H9 (cell line): Measurements from ENCODE around the gene B3GNT5. TPM values are rescaled to one million over a fixed set of nuclear protein-coding genes. Genes with fewer than 3 reads are reported as not detected.

ENCODE experiments used
- DNase-seq: peaks from one replicate; pipeline ENCODE4 v3.0.0-alpha.2; 2017
- H2AFZ ChIP-seq: one replicate; pipeline ENCODE4 v1.6.1; 2013; ENCODE audit warnings: mild to moderate bottlenecking, low read length, control low read depth, moderate library complexity
- H2AK5ac ChIP-seq: 2 replicates; pipeline ENCODE4 v1.6.1; 2013; ENCODE audit warnings: low read length, control low read depth, mixed read lengths; ENCODE audit not compliant: insufficient read length
- H2BK120ac ChIP-seq: one replicate; pipeline ENCODE4 v1.6.1; 2013; ENCODE audit warnings: low read depth, mild to moderate bottlenecking, low read length, control low read depth, inconsistent platforms; ENCODE audit not compliant: poor library complexity, severe bottlenecking
- H2BK12ac ChIP-seq: 2 replicates; pipeline ENCODE4 v1.6.1; 2013; ENCODE audit warnings: low read length, control low read depth, mixed read lengths, low read depth; ENCODE audit not compliant: insufficient read length
- H2BK15ac ChIP-seq: 2 replicates; pipeline ENCODE4 v1.6.1; 2013; ENCODE audit warnings: low read depth, low read length, control low read depth
- H2BK20ac ChIP-seq: one replicate; pipeline ENCODE4 v1.6.1; 2013; ENCODE audit warnings: low read depth, mild to moderate bottlenecking, low read length, control low read depth, inconsistent platforms; ENCODE audit not compliant: poor library complexity, severe bottlenecking
- H2BK5ac ChIP-seq: 2 replicates; pipeline ENCODE4 v1.6.1; 2013; ENCODE audit warnings: low read length, control low read depth, mixed read lengths; ENCODE audit not compliant: insufficient read length
- H3K14ac ChIP-seq: 2 replicates; pipeline ENCODE4 v1.6.1; 2013; ENCODE audit warnings: low read length, control low read depth; ENCODE audit not compliant: insufficient read depth
- H3K18ac ChIP-seq: 2 replicates; pipeline ENCODE4 v1.6.1; 2013; ENCODE audit warnings: low read depth, mild to moderate bottlenecking, mixed read lengths, low read length, control low read depth; ENCODE audit not compliant: insufficient read length
- H3K23ac ChIP-seq: 2 replicates; pipeline ENCODE4 v1.6.1; 2013; ENCODE audit warnings: low read length, control low read depth, mixed read lengths, low read depth; ENCODE audit not compliant: insufficient read length
- H3K23me2 ChIP-seq: 2 replicates; pipeline ENCODE4 v1.6.1; 2013; ENCODE audit warnings: low read depth, mild to moderate bottlenecking, mixed read lengths, low read length, control low read depth; ENCODE audit not compliant: insufficient read length, poor library complexity, severe bottlenecking
- H3K27ac ChIP-seq: 2 replicates; pipeline ENCODE4 v1.5.1; 2013; ENCODE audit warnings: low read length, control low read depth, mixed read lengths, low read depth; ENCODE audit not compliant: insufficient read length
- H3K27me3 ChIP-seq: 2 replicates; pipeline ENCODE4 v1.6.1; 2013; ENCODE audit warnings: low read length, control low read depth, inconsistent platforms; ENCODE audit not compliant: insufficient read depth
- H3K4ac ChIP-seq: 2 replicates; pipeline ENCODE4 v1.6.1; 2013; ENCODE audit warnings: low read depth, mild to moderate bottlenecking, control low read depth, inconsistent platforms, low read length, moderate library complexity
- H3K4me1 ChIP-seq: 2 replicates; pipeline ENCODE4 v1.6.1; 2013; ENCODE audit warnings: low read length, control low read depth, inconsistent platforms; ENCODE audit not compliant: insufficient read depth
- H3K4me2 ChIP-seq: 2 replicates; pipeline ENCODE4 v1.6.1; 2013; ENCODE audit warnings: low read length, control low read depth, mixed read lengths; ENCODE audit not compliant: insufficient read length, insufficient read depth
- H3K56ac ChIP-seq: 2 replicates; pipeline ENCODE4 v1.6.1; 2013; ENCODE audit warnings: low read depth, mild to moderate bottlenecking, mixed read lengths, low read length, control low read depth; ENCODE audit not compliant: insufficient read length
- H3K79me1 ChIP-seq: 2 replicates; pipeline ENCODE4 v1.6.1; 2013; ENCODE audit warnings: low read depth, mild to moderate bottlenecking, moderate library complexity, low read length, control low read depth, inconsistent platforms; ENCODE audit not compliant: insufficient read depth, poor library complexity, severe bottlenecking
- H3K79me2 ChIP-seq: 2 replicates; pipeline ENCODE4 v1.6.1; 2013; ENCODE audit warnings: low read length, control low read depth, inconsistent platforms; ENCODE audit not compliant: insufficient read depth
- H3K9ac ChIP-seq: 2 replicates; pipeline ENCODE4 v1.6.1; 2013; ENCODE audit warnings: low read length, control low read depth, mixed read lengths; ENCODE audit not compliant: insufficient read length; ENCODE audit errors: extremely low read depth
- H3K9me3 ChIP-seq: one replicate; pipeline ENCODE4 v1.6.1; 2013; ENCODE audit warnings: low read depth, low read length, inconsistent platforms; ENCODE audit not compliant: control insufficient read depth
- H3T11ph ChIP-seq: one replicate; pipeline ENCODE4 v1.6.1; 2013; ENCODE audit warnings: mild to moderate bottlenecking, low read length, control low read depth, inconsistent platforms
- H4K20me1 ChIP-seq: one replicate; pipeline ENCODE4 v1.6.1; 2013; ENCODE audit not compliant: control insufficient read depth, insufficient read length, insufficient read depth
- H4K5ac ChIP-seq: 2 replicates; pipeline ENCODE4 v1.6.1; 2013; ENCODE audit warnings: low read depth, mild to moderate bottlenecking, mixed read lengths, low read length, control low read depth; ENCODE audit not compliant: insufficient read length
- H4K8ac ChIP-seq: replicated peaks from 2 replicates; pipeline ENCODE4 v1.6.1; 2013; ENCODE audit warnings: low read length, control low read depth, mixed read lengths, low read depth; ENCODE audit not compliant: insufficient read length
- H4K91ac ChIP-seq: 2 replicates; pipeline ENCODE4 v1.6.1; 2013; ENCODE audit warnings: low read depth, mild to moderate bottlenecking, moderate library complexity, mixed read lengths, low read length, control low read depth; ENCODE audit not compliant: insufficient read length
- H3K27ac Mint-ChIP-seq, 3 experiments: 2 replicates in 2 of 3; 3 replicates in 1 of 3; pipeline ENCODE4 v1.8.0; 2020 to 2021; ENCODE audit warnings: mixed read lengths in 3 of 3, mild to moderate bottlenecking in 1 of 3, moderate library complexity in 1 of 3
- H3K27me3 Mint-ChIP-seq: 2 replicates; pipeline ENCODE4 v1.8.0; 2021; ENCODE audit warnings: low read depth, mild to moderate bottlenecking, moderate library complexity, mixed read lengths
- H3K36me3 Mint-ChIP-seq, 3 experiments: 2 replicates in 2 of 3; 3 replicates in 1 of 3; pipeline ENCODE4 v1.8.0; 2020 to 2021; ENCODE audit warnings: low read depth in 3 of 3, mixed read lengths in 3 of 3; ENCODE audit not compliant: insufficient read depth in 1 of 3
- H3K4me1 Mint-ChIP-seq, 2 experiments: 2 replicates each; pipeline ENCODE4 v1.8.0; 2020; ENCODE audit warnings: mixed read lengths in 2 of 2
- H3K4me3 Mint-ChIP-seq, 2 experiments: 2 replicates in 1 of 2; 3 replicates in 1 of 2; pipeline ENCODE4 v1.8.0; 2020 to 2021; ENCODE audit warnings: mild to moderate bottlenecking in 2 of 2, mixed read lengths in 2 of 2, moderate library complexity in 1 of 2
- H3K9me3 Mint-ChIP-seq, 2 experiments: 2 replicates in 1 of 2; 3 replicates in 1 of 2; pipeline ENCODE4 v1.8.0; 2020; ENCODE audit warnings: mild to moderate bottlenecking in 2 of 2, mixed read lengths in 2 of 2, moderate library complexity in 1 of 2
- CTCF ChIP-seq: fragments of 200-600 bp; sonication (generic); conservative IDR thresholded peaks from 3 replicates; pipeline ENCODE4 v1.8.0; 2021; ENCODE audit warnings: antibody characterized with exemption, mild to moderate bottlenecking
- WGBS: extraction: QIAGEN DNeasy Blood & Tissue Kit; methylation state at CpG from one replicate; pipeline ENCODE4 v1.1.7; 2013; ENCODE audit warnings: missing lambda C conversion rate, low lambda C conversion rate, mixed read lengths; ENCODE audit not compliant: insufficient read length; ENCODE audit errors: extremely low coverage; 5-methylcytosine and 5-hydroxymethylcytosine counted together
- total RNA-seq: library from RNA; stranded (reverse); gene quantifications from 2 replicates; pipeline ENCODE4 v1.2.1, GENCODE V29; 2021

The B3GNT5 gene
- total RNA-seq, 1 experiment from 2014 or later = 7.3 TPM

- Histone ChIP-seq H2AK5ac (no peak overlapping the region), H3K27ac (no peak overlapping the region), H2BK5ac (no peak overlapping the region), H3K4ac (no peak overlapping the region), H2BK12ac (no peak overlapping the region), H4K8ac (no peak overlapping the region), H3K79me1 (no peaks in the 10 kb centered on the region), H2BK20ac (no peak overlapping the region), H3T11ph (no peak overlapping the region), H3K9me3 (no peaks in the 10 kb centered on the region), H3K9ac (no peak overlapping the region), H4K5ac (no peak overlapping the region), H2AFZ (no peak overlapping the region), H3K56ac (no peak overlapping the region), H3K23me2 (no peaks in the 10 kb centered on the region), H3K23ac (no peak overlapping the region), H3K4me1 (no peaks in the 10 kb centered on the region), H4K20me1 (no peaks in the 10 kb centered on the region), H3K27me3 (no peaks in the 10 kb centered on the region), H4K91ac (no peak overlapping the region), H2BK120ac (no peak overlapping the region), H3K79me2 (no peaks in the 10 kb centered on the region), H2BK15ac (no peak overlapping the region), H3K14ac (no peak overlapping the region), H3K4me2 (no peak overlapping the region), H3K18ac (no peak overlapping the region)
- no peak overlapping the region for H3K4me3 Mint-ChIP-seq
- peaks cover 6 to 7% of the 10 kb centered on the region in 2 experiments; a peak in 3 of 4 replicates for H3K4me1 Mint-ChIP-seq
- no peak for DNase-seq
- no peaks in the 10 kb centered on the region for H3K27me3 Mint-ChIP-seq
- no peak for TF ChIP-seq CTCF
- H3K36me3 Mint-ChIP-seq = peaks cover 0 to 21% (median 5%) of the 10 kb centered on the region in 3 experiments; a peak in 6 of 7 replicates
- no peak overlapping the region for H3K27ac Mint-ChIP-seq
- H3K9me3 Mint-ChIP-seq = no peaks in the 10 kb centered on the region
- WGBS = no CpG with 5 or more reads among the region's 5 CpGs
These were observed 56.2 kb downstream of the B3GNT5 start for GRCh38 chr3:183309276-183309675.
